Activated CD8-positive, alpha-beta memory T cell treated with anti-CD3 and anti-CD28 coated beads for 48 hours (primary cell): ENCODE data around the gene ADD3.

Experiments used
- DNase-seq, 3 experiments: peaks; one replicate each; pipeline ENCODE4 v3.0.0-alpha.2; 2020; ENCODE audit warnings: low read depth in 2 of 3, low spot score in 2 of 3

Gene ADD3

DNA sequence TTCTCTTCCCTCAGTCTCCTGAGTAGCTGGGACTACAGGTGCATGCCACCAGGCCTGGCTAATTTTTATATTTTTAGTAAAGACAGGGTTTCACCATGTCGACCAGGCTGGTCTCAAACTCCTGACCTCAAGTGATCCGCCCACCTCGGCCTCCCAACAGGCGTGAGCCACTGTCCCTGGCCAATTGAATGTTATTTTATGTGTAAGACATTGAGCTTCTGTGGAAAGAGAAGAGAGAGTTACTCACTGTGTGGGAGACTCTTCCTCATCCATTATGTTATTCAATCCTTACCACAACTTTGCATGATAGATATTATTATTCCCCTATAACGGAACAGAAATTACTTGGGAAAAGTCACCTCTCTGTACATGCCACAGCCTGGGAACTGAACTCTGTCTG, 167.0 kb downstream of the ADD3 start:
- DNase-seq = no peak

DNA sequence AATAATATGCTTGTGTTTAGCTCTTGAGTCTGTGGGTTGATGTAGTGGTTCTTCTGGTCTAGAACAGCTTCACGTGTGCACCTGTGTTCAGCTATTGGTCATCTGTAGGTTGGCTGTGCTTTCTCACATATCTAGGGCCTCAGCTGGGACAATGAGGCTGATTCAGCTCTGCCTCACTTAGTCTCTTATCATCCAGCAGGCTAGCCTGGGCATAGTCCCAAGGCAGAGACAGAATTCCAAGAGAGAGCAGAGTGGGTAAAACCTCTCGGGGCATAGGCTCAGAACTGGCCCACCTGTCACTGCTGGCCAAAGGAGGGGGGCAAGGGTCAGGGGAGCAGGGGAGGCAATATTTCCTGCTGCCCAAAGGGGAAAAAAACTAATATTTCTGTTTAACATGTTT, 167.6 kb downstream of the ADD3 start:
- no peak for DNase-seq

DNA sequence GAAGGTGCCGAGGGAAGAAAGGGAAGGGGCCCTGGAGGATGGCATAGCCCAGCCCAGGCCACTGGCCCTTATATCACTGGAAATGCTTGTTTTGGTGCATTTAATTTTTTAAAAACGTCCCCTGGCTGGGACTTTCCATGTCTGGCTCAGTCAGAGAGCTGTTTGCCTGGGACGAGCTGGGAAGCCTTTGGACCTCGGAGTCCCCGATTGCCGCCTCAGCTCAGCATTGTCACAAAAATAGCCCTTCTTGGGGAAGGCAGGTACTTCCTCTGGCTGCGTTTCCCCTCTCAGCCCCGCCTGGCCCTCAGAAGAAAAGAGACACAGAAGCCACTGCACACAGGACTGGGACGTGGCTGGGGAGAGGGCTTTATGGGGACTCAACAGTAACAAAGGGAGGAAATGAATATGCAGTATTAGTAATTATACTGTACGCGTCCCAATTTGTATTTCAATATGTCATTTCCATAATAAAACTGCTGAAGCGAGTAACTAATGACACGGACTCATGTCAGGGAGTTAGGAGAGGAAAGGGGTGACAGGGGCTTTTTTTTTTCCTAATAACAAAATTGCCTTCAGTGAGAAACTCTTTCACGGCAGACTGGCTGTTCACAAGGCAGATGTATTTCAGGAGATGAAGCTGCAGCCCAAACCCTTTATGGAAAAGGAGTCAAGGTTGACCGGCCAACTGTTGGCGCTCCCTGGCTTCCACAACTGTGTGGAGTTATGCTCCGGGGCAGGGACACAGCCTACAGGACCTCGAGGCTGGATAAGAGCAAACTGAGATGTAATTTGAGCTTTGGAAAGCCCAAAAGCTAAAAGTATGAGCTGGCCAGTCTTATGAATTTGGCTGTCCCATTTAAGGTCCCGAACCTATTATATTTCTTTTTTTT, 168.6 kb downstream of the ADD3 start:
- DNase-seq = no peak

DNA sequence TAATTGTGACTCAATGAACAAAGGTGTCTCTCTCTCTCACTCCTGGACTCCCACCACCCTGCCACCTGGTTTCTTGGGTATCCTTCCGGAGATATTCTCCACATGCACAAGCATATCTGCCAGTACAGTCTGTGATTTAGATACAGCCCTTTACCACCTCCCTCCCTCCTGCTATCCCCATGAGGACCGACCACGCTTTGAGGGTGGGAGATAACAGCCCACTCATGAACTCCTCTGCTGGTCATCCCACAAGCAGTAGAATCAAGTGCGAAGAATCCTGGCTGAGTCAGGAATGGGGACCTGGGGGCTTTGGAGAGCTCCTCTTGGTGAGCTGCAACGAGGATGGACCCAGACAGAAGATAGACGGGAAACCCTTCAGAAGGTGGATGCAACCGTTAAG, 171.4 kb downstream of the ADD3 start:
- DNase-seq = no peak

DNA sequence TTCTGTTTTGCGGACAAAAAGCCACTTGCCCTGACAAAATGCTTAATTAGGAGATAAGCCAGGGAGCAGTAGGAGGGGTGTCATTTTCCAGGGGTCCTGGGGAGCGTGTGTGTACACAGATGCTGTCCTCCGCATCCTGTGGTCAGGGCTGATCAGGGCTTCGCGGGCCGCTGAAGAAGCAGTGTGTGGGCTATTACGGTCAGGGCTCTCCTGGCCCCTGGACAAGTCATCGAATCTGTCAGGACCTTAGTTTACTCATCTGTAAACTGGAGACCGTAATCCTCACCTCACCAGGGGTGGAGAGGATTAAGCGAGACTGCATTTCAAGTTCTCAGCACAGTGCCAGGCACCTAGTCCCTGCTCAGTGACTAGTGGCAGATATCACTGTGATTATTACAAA, 173.7 kb downstream of the ADD3 start:
- DNase-seq = no peak

DNA sequence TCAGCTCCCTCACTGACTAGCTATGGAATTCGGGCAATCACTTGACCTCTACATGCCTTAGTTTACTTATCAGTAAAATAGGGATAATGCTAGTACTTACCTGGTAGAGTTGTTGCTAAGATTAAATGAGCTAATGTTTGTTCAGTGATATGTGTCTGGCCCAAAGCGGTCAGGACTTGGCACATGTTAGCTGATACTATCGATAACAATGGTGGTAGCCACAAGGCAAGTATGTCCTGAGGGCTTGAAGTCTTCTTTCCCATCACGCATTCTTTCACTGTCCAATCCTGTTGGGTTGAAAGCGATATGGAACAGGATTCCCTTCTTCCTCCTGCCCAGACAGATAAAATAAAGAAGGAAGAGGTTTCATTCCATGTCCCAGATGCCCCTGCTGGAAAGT, 174.1 kb downstream of the ADD3 start:
- no peak for DNase-seq

DNA sequence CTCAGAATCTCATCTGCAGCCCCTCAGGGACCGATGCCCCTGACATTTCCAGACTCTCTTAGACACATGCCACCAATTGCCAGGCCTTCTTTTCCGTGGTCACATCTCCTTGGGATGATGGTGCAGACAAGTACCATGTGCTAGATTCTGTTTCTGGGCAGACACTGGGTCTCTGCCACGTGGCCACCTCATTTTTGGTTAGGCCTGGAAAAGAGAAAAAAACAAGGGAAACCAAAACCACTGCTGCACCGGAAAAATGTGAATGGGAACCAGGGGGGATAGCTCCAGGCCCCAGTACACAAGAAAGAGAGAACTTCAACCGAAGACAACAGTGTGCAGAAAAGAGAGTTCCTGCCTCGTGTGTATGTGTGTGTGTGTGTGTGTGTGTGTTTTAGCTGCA, 176.6 kb downstream of the ADD3 start:
- no peak for DNase-seq
